ENCODE measurements around the gene APIP. TPM values are rescaled to one million over a fixed set of nuclear protein-coding genes. Genes with fewer than 3 reads are reported as not detected.
A peak's percentile ranks its signal among the peaks of the same experiment; 100 is the strongest.

Gene APIP, protein sequence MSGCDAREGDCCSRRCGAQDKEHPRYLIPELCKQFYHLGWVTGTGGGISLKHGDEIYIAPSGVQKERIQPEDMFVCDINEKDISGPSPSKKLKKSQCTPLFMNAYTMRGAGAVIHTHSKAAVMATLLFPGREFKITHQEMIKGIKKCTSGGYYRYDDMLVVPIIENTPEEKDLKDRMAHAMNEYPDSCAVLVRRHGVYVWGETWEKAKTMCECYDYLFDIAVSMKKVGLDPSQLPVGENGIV
- total RNA-seq, result 26.8 and 29.6 TPM in 2 replicates

DNA sequence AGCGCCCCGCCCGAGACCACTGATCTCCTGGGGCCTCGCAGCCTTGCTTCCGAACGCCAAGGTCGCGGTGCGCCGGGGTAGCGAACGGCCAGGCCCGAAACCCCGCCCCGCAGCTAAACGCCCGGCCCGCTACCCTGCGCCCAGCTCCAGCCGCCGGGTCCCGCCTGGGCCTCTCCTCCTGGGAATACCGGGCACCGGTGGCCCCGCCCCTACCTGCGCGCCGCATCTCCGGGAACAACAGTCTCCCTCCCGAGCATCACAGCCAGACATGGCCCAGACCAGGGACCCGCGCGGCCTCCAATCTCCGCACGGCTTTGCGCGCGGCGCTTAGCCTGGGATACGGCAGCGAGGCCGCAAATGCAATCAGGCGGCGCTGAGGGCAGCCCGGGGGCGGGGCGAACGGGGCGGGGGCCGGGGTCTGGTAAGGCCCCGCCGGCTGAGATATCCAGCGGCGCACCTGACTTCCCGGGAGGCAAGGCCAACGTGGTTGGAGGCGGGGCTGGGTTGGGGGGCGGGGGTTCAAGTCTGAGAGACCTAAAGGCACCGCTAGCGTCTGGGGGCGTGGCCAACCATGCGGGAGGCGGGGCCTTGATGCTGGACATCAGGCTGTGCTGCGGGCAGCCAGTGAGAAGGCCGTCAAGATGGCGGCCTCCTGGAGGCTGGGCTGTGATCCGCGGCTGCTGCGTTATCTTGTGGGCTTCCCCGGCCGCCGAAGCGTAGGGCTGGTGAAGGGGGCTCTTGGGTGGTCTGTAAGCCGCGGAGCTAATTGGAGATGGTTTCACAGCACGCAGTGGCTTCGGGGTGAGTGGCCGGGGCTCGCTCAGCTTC, at the start of gene APIP, which contains the start of gene PDHX:
TSS of gene APIP (minus strand) at position 365 of the 828 bp plus-strand sequence. CDS start at position 270, 95 bp downstream.
TSS of gene PDHX (plus strand) at position 604 of the 828 bp plus-strand sequence. CDS start at position 642, 38 bp downstream.
- Mint-ChIP-seq H3K4me3 (peak within 1 kb of the TSS; percentile 98), H3K27me3 (no peaks in the 10 kb centered on the region), H3K4me1 (peaks cover 25% of the 10 kb centered on the region), H3K27ac (peak within 1 kb of the TSS; percentile 95), H3K9me3 (no peaks in the 10 kb centered on the region), H3K36me3 (ENCODE audit: low read depth) (peaks cover 21% of the 10 kb centered on the region)
- peak; percentile 98 for DNase-seq
- intact Hi-C loops (cut with micrococcal nuclease), result loop anchor here (1.0 to 10.0 kb wide), 11 partner anchors 124 to 1661 kb away; partner anchors contain the start of genes ABTB2, CAPRIN1, HIPK3 and NAT10

DNA sequence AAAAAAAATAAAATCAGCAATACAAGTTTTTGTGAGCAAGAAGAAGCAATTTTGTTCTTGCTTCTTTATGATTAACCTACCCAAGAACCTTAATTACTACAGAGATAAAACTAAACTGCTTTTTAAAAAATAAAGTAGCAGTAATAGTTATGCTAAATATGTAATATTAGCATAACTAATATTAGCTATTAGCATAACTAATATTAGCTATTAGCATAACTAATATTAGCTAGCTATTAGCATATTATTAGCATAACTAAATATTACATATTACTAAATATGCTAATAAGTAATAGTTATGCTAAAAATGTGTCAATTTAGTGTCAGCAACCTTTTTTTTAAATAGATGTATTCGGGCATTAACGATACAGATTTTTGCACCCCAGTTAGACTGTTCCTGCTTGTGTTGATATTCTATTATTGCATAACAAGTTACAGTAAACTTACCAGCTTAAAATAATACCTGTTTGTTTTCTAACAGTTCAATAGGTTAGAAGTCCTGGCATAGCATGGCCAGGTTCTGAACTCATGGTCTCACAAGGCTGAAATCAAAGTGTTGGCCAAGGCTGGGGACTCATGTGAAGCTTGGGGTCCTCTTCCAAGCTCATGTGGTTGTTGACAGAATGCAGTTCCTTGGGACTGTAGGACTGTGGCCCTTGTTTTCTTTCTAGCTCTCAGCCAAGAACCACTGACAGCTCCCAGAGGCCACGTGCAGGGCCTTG, 48.6 kb upstream of the APIP start:
- no peak overlapping the region for H3K4me3 Mint-ChIP-seq
- H3K36me3 Mint-ChIP-seq (ENCODE audit: low read depth), result peaks cover 20% of the 10 kb centered on the region
- H3K9me3 Mint-ChIP-seq, result no peaks in the 10 kb centered on the region
- H3K4me1 Mint-ChIP-seq, result no peaks in the 10 kb centered on the region
- DNase-seq, result no peak
- intact Hi-C loops (cut with micrococcal nuclease), result no loop called here
- H3K27ac Mint-ChIP-seq, result no peak overlapping the region
- H3K27me3 Mint-ChIP-seq, result no peaks in the 10 kb centered on the region

DNA sequence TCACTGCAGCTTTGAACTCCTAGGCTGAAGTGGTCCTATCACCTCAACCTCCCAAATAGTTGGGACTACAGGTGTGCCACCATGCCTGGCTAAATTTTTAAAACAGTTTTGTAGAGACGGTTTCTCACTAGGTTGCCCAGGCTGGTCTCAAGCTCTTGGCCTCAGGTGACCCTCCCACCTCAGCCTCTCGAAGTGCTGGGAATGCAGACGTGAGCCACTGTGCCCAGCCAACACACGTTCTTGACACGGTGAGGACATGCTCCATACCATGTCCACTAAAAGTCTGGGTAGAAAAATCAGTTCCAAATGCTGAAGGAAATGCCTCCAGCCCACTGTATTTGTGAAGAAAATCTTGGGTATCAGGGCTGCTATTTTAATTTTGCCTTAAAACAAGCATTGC, 47.2 kb upstream of the APIP start:
- no peaks in the 10 kb centered on the region for H3K9me3 Mint-ChIP-seq
- no peaks in the 10 kb centered on the region for H3K4me1 Mint-ChIP-seq
- no peak overlapping the region for H3K4me3 Mint-ChIP-seq
- no peak for DNase-seq
- intact Hi-C loops (cut with micrococcal nuclease), result no loop called here
- H3K27me3 Mint-ChIP-seq, result no peaks in the 10 kb centered on the region
- H3K36me3 Mint-ChIP-seq (ENCODE audit: low read depth), result peaks cover 22% of the 10 kb centered on the region
- H3K27ac Mint-ChIP-seq, result no peak overlapping the region

DNA sequence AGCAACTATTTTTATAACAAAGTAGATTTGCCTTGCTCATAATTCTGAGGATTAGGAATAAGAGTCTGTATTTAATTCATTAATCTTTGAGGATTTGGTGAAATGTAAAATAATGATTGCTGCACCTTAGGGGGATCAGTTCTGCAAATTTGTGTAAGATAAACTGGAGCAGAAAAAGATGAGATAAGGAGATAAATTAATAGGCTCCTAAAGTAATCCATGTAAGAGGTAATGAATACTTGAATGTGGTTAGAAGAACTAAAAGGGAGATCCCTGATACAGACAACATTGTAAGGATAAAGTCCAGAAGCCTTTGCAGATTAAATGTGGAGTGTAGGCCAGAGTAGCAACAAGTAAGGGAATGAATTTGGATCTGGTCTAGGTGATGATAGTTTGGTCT, 45.9 kb upstream of the APIP start:
- Mint-ChIP-seq H3K4me1 (no peaks in the 10 kb centered on the region), H3K9me3 (no peaks in the 10 kb centered on the region), H3K36me3 (ENCODE audit: low read depth) (peaks cover 16% of the 10 kb centered on the region), H3K4me3 (no peak overlapping the region), H3K27me3 (no peaks in the 10 kb centered on the region), H3K27ac (no peak overlapping the region)
- DNase-seq, result no peak
- intact Hi-C loops (cut with micrococcal nuclease), result no loop called here

DNA sequence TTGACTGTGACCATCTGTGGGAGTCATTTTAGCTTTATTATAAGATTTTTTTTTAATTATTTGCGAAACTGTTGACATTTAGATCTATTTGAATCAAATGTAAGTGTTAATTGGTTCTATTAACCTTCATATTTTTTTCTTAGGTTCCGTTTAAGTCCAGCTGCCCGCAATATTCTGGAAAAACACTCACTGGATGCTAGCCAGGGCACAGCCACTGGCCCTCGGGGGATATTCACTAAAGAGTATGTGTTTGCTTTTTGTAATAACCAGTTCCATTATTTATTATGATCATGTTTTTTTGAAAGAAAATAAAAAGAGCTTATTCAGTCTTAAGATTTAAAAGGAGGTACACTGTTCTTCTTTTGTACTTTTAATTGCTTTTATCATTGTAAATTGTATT, 44.1 kb upstream of the APIP start:
- intact Hi-C loops (cut with micrococcal nuclease), result no loop called here
- H3K27ac Mint-ChIP-seq, result no peak overlapping the region
- no peak overlapping the region for H3K4me3 Mint-ChIP-seq
- no peaks in the 10 kb centered on the region for H3K9me3 Mint-ChIP-seq
- H3K27me3 Mint-ChIP-seq, result no peaks in the 10 kb centered on the region
- peaks cover 8% of the 10 kb centered on the region for H3K36me3 Mint-ChIP-seq (ENCODE audit: low read depth)
- no peaks in the 10 kb centered on the region for H3K4me1 Mint-ChIP-seq
- no peak for DNase-seq

DNA sequence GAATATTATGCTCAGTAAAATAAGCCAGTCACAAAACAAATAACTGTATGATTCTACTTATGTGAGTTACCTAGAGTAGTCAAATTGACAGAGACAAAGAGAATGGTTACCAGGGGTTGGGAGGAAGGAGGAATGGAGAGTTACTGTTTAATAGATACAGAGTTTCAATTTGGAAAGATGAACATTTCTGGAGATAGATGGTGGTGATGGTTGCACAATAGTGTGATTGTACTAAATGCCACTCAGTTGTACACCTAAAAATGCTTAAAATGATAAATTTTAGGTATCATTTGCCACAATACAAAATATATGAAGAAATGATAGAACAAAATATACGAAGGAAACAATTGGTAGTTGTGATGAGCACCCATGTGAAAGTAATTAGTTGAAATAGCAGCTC, 43.6 kb upstream of the APIP start:
- H3K27me3 Mint-ChIP-seq, result no peaks in the 10 kb centered on the region
- intact Hi-C loops (cut with micrococcal nuclease), result no loop called here
- no peaks in the 10 kb centered on the region for H3K9me3 Mint-ChIP-seq
- peaks cover 8% of the 10 kb centered on the region for H3K36me3 Mint-ChIP-seq (ENCODE audit: low read depth)
- no peak overlapping the region for H3K27ac Mint-ChIP-seq
- no peaks in the 10 kb centered on the region for H3K4me1 Mint-ChIP-seq
- H3K4me3 Mint-ChIP-seq, result no peak overlapping the region
- no peak for DNase-seq

DNA sequence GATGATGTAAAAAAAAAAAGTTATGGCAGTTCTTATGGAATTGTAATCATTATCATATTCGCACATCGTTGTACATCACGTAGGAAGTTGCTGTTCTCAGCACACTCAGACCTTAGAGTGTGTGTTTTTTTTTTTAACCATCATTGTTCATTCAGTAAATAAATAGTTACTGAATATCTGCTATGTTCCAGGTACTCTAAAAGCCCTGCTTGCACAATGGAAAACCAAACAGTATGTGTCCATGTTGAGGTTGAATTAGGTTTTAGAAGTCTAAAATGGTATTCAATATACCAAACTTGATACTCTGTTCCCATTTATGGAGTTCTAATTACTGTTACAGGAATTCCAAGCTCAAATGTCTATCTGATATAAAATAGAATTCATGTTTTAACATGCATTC, 41.4 kb upstream of the APIP start:
- no peaks in the 10 kb centered on the region for H3K4me1 Mint-ChIP-seq
- H3K4me3 Mint-ChIP-seq, result no peak overlapping the region
- no peaks in the 10 kb centered on the region for H3K9me3 Mint-ChIP-seq
- no peaks in the 10 kb centered on the region for H3K27me3 Mint-ChIP-seq
- peaks cover 11% of the 10 kb centered on the region for H3K36me3 Mint-ChIP-seq (ENCODE audit: low read depth)
- intact Hi-C loops (cut with micrococcal nuclease), result no loop called here
- DNase-seq, result no peak
- no peak overlapping the region for H3K27ac Mint-ChIP-seq

DNA sequence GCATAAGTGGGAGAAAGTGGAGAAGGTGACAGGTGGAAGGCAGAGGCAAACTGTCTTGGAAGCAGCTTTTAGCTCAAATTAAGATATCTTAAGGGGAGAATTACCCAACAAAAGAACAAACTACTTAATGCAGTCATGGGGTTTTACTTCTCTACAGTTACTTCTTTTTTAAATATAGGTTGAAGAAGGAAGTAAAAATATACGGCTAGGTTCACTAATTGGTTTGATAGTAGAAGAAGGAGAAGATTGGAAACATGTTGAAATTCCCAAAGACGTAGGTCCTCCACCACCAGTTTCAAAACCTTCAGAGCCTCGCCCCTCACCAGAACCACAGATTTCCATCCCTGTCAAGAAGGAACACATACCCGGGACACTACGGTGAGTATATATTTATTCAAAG, 41.0 kb upstream of the APIP start:
- Mint-ChIP-seq H3K36me3 (ENCODE audit: low read depth) (peaks cover 11% of the 10 kb centered on the region), H3K9me3 (no peaks in the 10 kb centered on the region), H3K4me3 (no peak overlapping the region), H3K4me1 (no peaks in the 10 kb centered on the region), H3K27me3 (no peaks in the 10 kb centered on the region), H3K27ac (no peak overlapping the region)
- intact Hi-C loops (cut with micrococcal nuclease), result no loop called here
- no peak for DNase-seq

DNA sequence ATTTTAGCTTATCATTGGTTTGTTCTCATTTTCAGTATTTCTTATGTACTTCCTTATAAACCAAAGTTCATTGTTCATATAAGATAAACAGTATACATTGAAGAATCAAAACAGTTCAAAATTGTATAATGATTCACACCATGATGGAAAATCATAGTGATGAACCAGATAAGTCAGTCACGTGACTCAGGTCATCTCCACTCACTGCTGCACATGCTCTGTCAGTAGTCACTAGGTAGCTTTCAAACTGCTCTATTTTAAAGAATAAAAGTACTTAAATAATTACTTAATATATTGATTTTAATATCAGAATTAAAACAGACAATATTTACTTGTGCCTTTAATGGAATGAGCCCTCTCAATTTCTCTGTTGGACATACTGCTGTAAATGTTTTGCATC, 37.8 kb upstream of the APIP start:
- Mint-ChIP-seq H3K4me1 (no peaks in the 10 kb centered on the region), H3K9me3 (no peaks in the 10 kb centered on the region), H3K27ac (no peak overlapping the region), H3K4me3 (no peak overlapping the region), H3K36me3 (ENCODE audit: low read depth) (peaks cover 9% of the 10 kb centered on the region), H3K27me3 (no peaks in the 10 kb centered on the region)
- DNase-seq, result no peak
- intact Hi-C loops (cut with micrococcal nuclease), result no loop called here

DNA sequence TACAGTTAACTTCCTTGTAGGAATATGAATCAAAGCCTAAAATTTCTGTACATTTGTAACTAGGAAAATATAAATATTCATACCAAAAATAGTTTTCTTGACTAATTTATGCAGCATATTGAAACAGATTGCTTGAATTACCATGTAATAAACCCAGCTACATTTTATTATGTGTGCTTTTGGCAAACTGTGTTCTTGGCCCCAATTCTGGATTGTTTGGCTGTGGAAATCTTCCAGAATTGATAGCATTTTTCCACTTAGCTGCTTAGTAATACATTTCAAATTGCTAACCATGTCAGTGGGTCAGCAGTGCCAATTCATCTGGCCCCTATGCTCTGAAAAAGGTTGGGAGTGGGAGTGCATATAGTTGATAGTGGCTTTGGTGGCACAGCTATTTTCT, 32.5 kb upstream of the APIP start:
- H3K27me3 Mint-ChIP-seq, result no peaks in the 10 kb centered on the region
- no peaks in the 10 kb centered on the region for H3K9me3 Mint-ChIP-seq
- intact Hi-C loops (cut with micrococcal nuclease), result no loop called here
- H3K4me1 Mint-ChIP-seq, result peaks cover 6% of the 10 kb centered on the region
- H3K4me3 Mint-ChIP-seq, result no peak overlapping the region
- no peak for DNase-seq
- H3K36me3 Mint-ChIP-seq (ENCODE audit: low read depth), result peaks cover 12% of the 10 kb centered on the region
- no peak overlapping the region for H3K27ac Mint-ChIP-seq

DNA sequence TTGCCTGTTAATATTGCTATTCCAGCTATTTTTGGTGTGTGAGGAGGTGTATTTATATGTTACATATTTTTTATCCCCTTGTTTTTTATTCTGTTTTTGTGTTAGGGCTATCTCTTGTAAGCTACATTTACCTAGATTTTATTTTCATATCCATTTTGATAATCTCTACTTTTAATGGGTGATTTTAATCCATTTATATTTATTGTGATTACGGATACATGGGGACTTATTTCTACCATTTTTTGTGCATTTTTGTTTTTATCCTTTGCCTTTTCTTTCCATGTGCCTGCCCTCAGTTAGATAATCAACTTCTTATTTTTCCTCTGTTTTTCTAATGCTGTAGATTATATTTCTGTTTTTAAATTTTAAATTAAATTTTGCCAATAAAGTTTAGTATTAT, 28.5 kb upstream of the APIP start:
- no peak for DNase-seq
- Mint-ChIP-seq H3K27me3 (no peaks in the 10 kb centered on the region), H3K4me1 (peaks cover 8% of the 10 kb centered on the region), H3K36me3 (ENCODE audit: low read depth) (peaks cover 14% of the 10 kb centered on the region), H3K4me3 (no peak overlapping the region), H3K9me3 (no peaks in the 10 kb centered on the region), H3K27ac (no peak overlapping the region)
- intact Hi-C loops (cut with micrococcal nuclease), result no loop called here

DNA sequence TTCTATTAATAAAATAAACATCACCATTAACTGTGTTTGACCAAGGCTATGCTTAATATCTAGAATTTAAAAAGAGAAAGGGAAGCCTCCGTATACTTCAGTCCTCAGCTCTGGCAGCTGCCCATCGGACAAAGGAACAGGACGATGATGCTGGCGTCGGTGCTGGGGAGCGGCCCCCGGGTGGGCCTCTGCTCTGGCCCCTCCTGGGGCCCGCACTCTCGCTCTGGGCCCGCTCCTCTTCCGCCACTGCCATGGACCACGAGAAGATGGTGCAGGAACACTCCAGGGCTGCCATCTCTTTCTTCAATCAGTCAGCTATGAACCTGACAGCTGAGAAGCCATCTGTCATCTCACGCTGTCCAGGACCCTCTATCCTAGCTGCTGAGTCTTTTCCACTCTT, 25.5 kb upstream of the APIP start:
- H3K27me3 Mint-ChIP-seq, result no peaks in the 10 kb centered on the region

DNA sequence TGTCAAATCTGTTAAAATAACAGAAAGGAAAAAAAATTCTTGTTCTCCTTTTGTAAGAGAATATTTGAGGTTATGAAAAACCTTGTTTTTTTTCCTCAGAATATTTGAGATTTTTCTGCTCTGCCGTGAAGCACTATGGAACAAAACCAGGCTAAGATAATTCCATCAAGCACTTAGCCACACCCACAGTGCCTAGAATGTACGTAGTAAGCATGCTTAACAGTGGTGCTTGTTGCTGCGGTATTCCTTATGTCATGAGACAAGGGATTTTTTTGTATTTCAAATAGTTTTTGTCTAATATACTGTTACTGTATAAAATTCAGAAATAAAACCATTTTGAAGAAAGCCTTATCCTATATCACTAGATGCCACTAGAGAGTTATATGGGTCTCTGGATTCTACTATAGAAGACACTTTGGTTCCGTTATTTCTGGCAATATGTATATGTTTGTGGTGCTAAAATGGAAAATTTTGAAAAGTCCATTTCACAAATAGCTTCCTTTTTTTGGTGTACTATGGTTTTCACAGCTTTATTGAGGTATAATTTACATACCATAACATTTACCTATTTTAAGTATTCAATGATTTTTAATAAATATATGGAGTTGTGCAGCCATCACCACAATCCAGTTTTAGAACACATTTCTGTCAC, 24.0 kb upstream of the APIP start:
- no peak for DNase-seq
- intact Hi-C loops (cut with micrococcal nuclease), result no loop called here
- Mint-ChIP-seq H3K27ac (no peak overlapping the region), H3K9me3 (no peaks in the 10 kb centered on the region), H3K4me1 (peaks cover 11% of the 10 kb centered on the region), H3K27me3 (no peaks in the 10 kb centered on the region), H3K4me3 (no peak overlapping the region), H3K36me3 (ENCODE audit: low read depth) (peaks cover 23% of the 10 kb centered on the region)

More for the DNA sequence above, 25.5 kb upstream of the APIP start:
- Mint-ChIP-seq H3K4me3 (no peak overlapping the region), H3K27ac (no peak overlapping the region), H3K9me3 (no peaks in the 10 kb centered on the region), H3K4me1 (peaks cover 14% of the 10 kb centered on the region), H3K36me3 (ENCODE audit: low read depth) (peaks cover 17% of the 10 kb centered on the region)
- no peak for DNase-seq
- intact Hi-C loops (cut with micrococcal nuclease), result no loop called here

Data from activated CD4-positive, alpha-beta T cell treated with anti-CD3 and anti-CD28 coated beads, Interleukin-2, amount 10 ng/mL, durations not matched to agents 24 days and 14 days (primary cell).